Sigmoid colon (tissue), 7 donors: ENCODE measurements around the gene NLGN1. TPM values are rescaled to one million over a fixed set of nuclear protein-coding genes. Genes with fewer than 3 reads are reported as not detected.

Experiments used
- DNase-seq: peaks from one replicate; pipeline ENCODE4 v3.0.0-alpha.2; 2019
- H3K27ac ChIP-seq, 4 donors: fragments of 200-600 bp; sonication (generic); one replicate each; pipeline ENCODE4 v1.5.1; 2016 to 2019; ENCODE audit warnings: mild to moderate bottlenecking in 1 of 4
- H3K27me3 ChIP-seq, 3 donors: fragments of 200-600 bp; sonication (generic); one replicate each; pipeline ENCODE4 v1.5.1; 2019; ENCODE audit warnings: mild to moderate bottlenecking in 1 of 3
- H3K36me3 ChIP-seq, 4 donors: fragments of 200-600 bp; sonication (generic); one replicate each; pipeline ENCODE4 v1.5.1; 2016 to 2019
- H3K4me1 ChIP-seq, 4 donors: fragments of 200-600 bp; sonication (generic); one replicate each; pipeline ENCODE4 v1.5.1; 2017 to 2019
- H3K4me3 ChIP-seq, 4 donors: fragments of 200-600 bp; sonication (generic); one replicate each; pipeline ENCODE4 v1.5.1; 2017 to 2019; ENCODE audit warnings: mild to moderate bottlenecking in 2 of 4, moderate library complexity in 1 of 4
- H3K9me3 ChIP-seq, 4 donors: fragments of 200-600 bp in 3 of 4; sonication (generic) in 3 of 4; one replicate each; pipeline versions ENCODE4 v1.5.1 to v1.6.1; 2013 to 2019
- CTCF ChIP-seq, 4 experiments: fragments of 450-650 bp in 3 of 4; fragments of 200-600 bp in 1 of 4; IDR thresholded peaks; one replicate each; pipeline ENCODE4 v1.5.1; 2016 to 2019; ENCODE audit warnings: antibody characterized with exemption in 4 of 4, mild to moderate bottlenecking in 3 of 4, moderate library complexity in 2 of 4
- EP300 ChIP-seq, 4 donors: sonication (generic); formaldehyde crosslinking; IDR thresholded peaks; one replicate each; pipeline ENCODE4 v1.6.1; 2017; ENCODE audit warnings: antibody characterized with exemption in 4 of 4
- POLR2A ChIP-seq, 2 donors: fragments of 450-650 bp; IDR thresholded peaks; one replicate each; pipeline ENCODE4 v1.6.1; 2016; ENCODE audit warnings: antibody characterized with exemption in 2 of 2, mild to moderate bottlenecking in 2 of 2, moderate library complexity in 2 of 2
- POLR2AphosphoS5 ChIP-seq, 4 donors: sonication (generic); formaldehyde crosslinking; IDR thresholded peaks; one replicate each; pipeline ENCODE4 v1.6.1; 2017; ENCODE audit warnings: antibody characterized with exemption in 4 of 4
- WGBS, 2 donors: extraction: QIAGEN DNeasy Blood & Tissue Kit; methylation state at CpG; one replicate each; pipeline ENCODE4 v1.1.7; 2013; 5-methylcytosine and 5-hydroxymethylcytosine counted together
- intact Hi-C: fragments of 100-400 bp; cut with DNase I; formaldehyde crosslinking; loops from one replicate; pipeline ENCODE4 v1.15.1; 2023
- polyA plus RNA-seq, 3 donors: library from polyadenylated mRNA; stranded (reverse); fragments of 200-250 nt; gene quantifications; one replicate each; pipeline ENCODE4 v1.2.3, GENCODE V29; 2013
- total RNA-seq, 4 donors: library from RNA; depleted of rRNA; stranded (reverse); fragments of >200 nt; gene quantifications; one replicate each; pipeline ENCODE4 v1.1.0, GENCODE V29; 2016
- donor health status: healthy with polysubstance abuse.
- donor health status: Bipolar disorder and iron deficiency.
- donor health status: healthy.

Gene NLGN1
- total and polyA plus RNA-seq, 7 donors: under 0.01 to 33.5 (median 28.3) TPM; not detected in 1

GRCh38 chr3:174215456-174215855 is 817.9 kb downstream of the NLGN1 start:
- no peaks in the 10 kb centered on the region for H3K27me3 ChIP-seq
- no peaks in the 10 kb centered on the region for H3K36me3 ChIP-seq
- intact Hi-C loops: no loop called here
- no peak for TF ChIP-seq CTCF (IDR thresholded peaks at IDR 0.05)
- TF ChIP-seq POLR2AphosphoS5 (IDR thresholded peaks at IDR 0.05): no peak
- no peak for TF ChIP-seq EP300 (IDR thresholded peaks at IDR 0.05)
- no peak for TF ChIP-seq POLR2A (IDR thresholded peaks at IDR 0.05)
- no peak overlapping the region for H3K27ac ChIP-seq
- H3K9me3 ChIP-seq: no peaks in the 10 kb centered on the region
- no peak for DNase-seq
- H3K4me1 ChIP-seq: no peaks in the 10 kb centered on the region
- WGBS, 2 donors: 76 to 77% methylated on average over 5 of the region's 5 CpGs
- no peak overlapping the region for H3K4me3 ChIP-seq

- Histone ChIP-seq H3K27ac (no peak overlapping the region), H3K36me3 (no peaks in the 10 kb centered on the region), H3K4me3 (no peak overlapping the region), H3K27me3 (no peaks in the 10 kb centered on the region), H3K9me3 (no peaks in the 10 kb centered on the region), H3K4me1 (no peaks in the 10 kb centered on the region)
- 60 to 78% methylated on average over 2 of the region's 2 CpGs for WGBS, 2 donors
- no peak for DNase-seq
- intact Hi-C loops: no loop called here
- TF ChIP-seq POLR2A (IDR thresholded peaks at IDR 0.05) (no peak), CTCF (IDR thresholded peaks at IDR 0.05) (no peak), EP300 (IDR thresholded peaks at IDR 0.05) (no peak), POLR2AphosphoS5 (IDR thresholded peaks at IDR 0.05) (no peak)
Observed at GRCh38 chr3:174216019-174216418, 818.5 kb downstream of the NLGN1 start.

- intact Hi-C loops: no loop called here
- Histone ChIP-seq H3K4me1 (no peaks in the 10 kb centered on the region), H3K27ac (no peak overlapping the region), H3K27me3 (no peaks in the 10 kb centered on the region), H3K36me3 (no peaks in the 10 kb centered on the region), H3K4me3 (no peak overlapping the region), H3K9me3 (no peaks in the 10 kb centered on the region)
- TF ChIP-seq CTCF (IDR thresholded peaks at IDR 0.05) (no peak), POLR2AphosphoS5 (IDR thresholded peaks at IDR 0.05) (no peak), EP300 (IDR thresholded peaks at IDR 0.05) (no peak), POLR2A (IDR thresholded peaks at IDR 0.05) (no peak)
- DNase-seq: no peak
- WGBS, 2 donors: 64 to 82% methylated on average over 3 of the region's 3 CpGs
Observed at GRCh38 chr3:174216946-174217718, 819.6 kb downstream of the NLGN1 start.

- WGBS, 2 donors: 94 to 97% methylated on average over 1 of the region's 1 CpG
- Histone ChIP-seq H3K4me1 (peaks cover 0 to under 1% (median 0%) of the 10 kb centered on the region in 4 donors), H3K27me3 (no peaks in the 10 kb centered on the region), H3K36me3 (no peaks in the 10 kb centered on the region), H3K4me3 (no peak overlapping the region), H3K27ac (no peak overlapping the region), H3K9me3 (no peaks in the 10 kb centered on the region)
- intact Hi-C loops: no loop called here
- TF ChIP-seq POLR2A (IDR thresholded peaks at IDR 0.05) (no peak), CTCF (IDR thresholded peaks at IDR 0.05) (no peak), POLR2AphosphoS5 (IDR thresholded peaks at IDR 0.05) (no peak), EP300 (IDR thresholded peaks at IDR 0.05) (no peak)
- DNase-seq: no peak
Observed at GRCh38 chr3:174218016-174218415, 820.5 kb downstream of the NLGN1 start.
